GM21381 (cell line): Measurements from ENCODE around the gene MPHOSPH6.
A peak's percentile ranks its signal among the peaks of the same experiment; 100 is the strongest.
"Not testable (repeated sequence)": the region's sequence is repeated elsewhere in the genome, so short reads cannot be mapped to it uniquely, and the experiment has no call there.

Experiments
- ATAC-seq: cut with Tn5 transposase; IDR thresholded peaks from one replicate; pipeline ENCODE4 v1.9.1; 2021; ENCODE audit warnings: mild to moderate bottlenecking, moderate library complexity; ENCODE audit not compliant: unreplicated experiment

The MPHOSPH6 gene, protein sequence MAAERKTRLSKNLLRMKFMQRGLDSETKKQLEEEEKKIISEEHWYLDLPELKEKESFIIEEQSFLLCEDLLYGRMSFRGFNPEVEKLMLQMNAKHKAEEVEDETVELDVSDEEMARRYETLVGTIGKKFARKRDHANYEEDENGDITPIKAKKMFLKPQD

DNA sequence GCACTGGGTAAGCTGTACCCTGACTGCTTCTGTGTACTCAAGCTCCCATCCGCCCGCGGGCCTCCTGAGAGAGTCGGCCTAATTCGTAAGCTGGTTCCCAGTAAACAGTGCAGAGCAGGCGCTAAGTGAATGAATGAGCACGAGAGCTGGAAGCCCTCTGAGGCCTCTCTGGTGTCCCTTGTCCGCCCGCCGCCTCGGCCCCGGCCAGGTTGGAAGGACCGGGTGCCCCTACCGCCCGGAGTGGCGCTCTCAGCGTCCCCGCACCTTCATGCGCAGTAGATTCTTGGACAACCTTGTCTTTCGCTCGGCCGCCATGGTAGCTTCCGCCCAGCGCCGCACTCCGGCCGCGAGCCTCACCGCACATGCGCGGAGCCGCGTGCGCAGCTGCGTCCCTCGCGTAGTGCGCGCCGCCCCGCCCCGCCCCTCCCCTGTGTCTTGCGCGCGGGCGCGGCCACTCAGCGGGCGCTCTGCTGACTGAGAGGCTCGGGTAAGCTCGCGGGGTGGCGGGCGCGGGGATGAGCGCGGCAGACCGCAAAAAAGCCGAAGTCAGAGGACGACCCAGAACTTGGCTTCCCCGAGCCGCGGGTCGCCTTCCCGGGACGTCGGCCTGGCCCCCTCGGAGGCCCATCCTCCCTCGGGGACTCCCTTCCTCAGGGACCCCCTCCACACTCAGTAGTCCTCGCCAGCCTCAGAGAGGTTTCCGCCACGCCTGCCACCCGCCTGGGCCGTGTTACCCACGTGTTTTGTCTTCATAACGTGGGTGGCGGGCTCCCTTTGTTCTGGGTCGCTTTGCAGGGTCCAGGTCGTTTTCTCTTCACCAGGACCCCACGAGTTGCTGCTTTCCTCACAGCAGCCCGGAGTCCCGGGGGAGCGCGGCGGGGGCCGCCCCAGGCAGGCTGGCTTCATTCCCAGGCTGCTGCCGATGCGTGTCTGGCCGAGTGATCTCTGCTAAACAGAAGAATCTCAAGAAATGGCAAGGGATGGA, at the start of gene MPHOSPH6:
TSS of gene MPHOSPH6 (minus strand) at position 364 of the 985 bp plus-strand sequence. CDS start at position 315, 49 bp downstream.
- peak; percentile 97 for ATAC-seq

DNA sequence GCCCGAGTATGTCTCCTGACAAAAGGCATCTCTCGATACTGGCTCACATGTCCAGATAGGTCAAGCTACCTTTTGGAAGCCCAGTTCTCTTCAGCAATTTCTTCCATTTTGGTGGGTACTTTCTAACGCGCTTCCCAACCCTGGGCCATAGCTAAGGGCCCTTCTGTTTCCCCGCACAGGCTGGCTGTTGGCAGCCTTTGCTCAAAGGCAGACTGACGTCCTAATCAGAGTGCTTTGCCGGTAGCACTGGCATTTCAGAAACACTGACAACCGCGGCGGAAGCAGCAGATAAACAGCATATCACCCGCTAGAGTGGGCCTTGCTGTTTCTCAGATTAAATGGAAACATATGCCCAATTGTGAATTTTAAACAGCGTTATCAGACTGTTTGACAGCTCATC, 49.3 kb upstream of the MPHOSPH6 start:
- no peak for ATAC-seq

DNA sequence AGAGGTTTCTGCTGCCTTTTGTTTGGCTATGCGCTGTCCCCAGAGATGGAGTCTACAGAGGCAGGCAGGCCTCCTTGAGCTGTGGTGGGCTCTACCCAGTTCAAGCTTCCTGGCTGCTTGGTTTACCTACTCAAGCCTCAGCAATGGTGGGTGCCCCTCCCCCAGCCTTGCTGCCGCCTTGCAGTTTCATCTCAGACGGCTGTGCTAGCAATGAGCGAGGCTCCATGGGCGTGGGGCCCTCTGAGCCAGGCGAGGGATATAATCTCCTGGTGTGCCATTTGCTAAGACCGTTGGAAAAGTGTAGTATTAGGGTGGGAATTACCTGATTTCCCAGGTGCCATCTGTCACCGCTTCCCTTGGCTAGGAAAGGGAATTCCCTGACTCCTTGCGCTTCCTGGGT, 39.3 kb upstream of the MPHOSPH6 start:
- not testable (repeated sequence) for ATAC-seq

DNA sequence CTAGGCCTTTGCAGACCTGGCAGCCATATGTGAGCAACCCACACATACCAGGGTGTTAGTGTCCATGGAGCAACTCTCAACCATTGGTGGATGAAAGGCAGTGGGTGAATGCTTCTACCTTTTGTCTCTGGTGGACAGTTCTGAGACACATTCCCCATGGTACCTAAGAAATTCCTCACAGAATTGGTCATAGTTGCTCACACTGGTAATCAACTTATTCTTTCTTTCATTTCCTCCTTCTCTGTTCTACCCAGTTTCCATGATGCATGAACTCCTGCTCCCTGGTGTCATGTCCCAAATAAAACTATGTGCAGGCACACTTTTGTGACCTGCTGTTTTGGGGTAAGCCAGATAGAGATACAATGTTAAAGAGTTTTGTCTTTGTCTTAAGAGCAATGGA, 33.2 kb upstream of the MPHOSPH6 start:
- no peak for ATAC-seq

DNA sequence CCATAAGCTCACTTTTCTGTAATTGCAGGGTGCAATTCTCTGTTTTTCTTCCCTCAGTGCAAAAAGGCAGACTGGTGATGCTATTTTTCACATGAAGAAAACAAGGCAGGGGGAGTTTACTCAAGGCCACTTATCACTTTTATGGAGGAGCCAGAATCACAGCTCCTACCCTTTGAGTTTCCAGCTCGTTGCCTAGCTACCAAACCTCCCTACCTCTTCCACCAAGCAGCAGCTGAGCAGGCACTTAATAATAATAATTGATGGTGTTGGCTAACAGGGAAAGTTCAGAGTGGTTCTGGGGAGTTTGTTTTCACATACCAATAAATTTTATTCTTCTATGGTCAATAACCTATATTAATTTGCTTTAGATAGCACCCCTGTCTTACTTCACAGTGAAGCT, 31.9 kb upstream of the MPHOSPH6 start:
- ATAC-seq: no peak

DNA sequence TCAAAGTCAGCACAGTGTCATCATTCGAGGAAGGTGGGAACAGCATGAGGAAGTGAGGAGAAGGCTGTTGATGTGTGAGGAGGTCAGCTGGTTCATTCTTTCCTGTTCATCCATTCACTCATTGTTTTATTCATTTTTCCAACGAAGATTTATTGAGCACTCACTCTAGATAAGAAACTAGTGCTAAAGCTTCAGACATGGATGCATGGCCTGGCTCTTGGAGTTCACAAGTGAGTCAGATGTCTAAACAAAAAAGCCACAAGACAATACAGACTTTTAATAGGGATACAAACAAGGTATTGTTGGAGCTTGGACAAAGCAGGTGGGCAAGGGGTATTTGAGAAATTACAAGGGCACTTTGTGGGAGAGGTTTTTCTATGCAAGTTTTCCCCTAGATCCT, 31.3 kb upstream of the MPHOSPH6 start:
- no peak for ATAC-seq

DNA sequence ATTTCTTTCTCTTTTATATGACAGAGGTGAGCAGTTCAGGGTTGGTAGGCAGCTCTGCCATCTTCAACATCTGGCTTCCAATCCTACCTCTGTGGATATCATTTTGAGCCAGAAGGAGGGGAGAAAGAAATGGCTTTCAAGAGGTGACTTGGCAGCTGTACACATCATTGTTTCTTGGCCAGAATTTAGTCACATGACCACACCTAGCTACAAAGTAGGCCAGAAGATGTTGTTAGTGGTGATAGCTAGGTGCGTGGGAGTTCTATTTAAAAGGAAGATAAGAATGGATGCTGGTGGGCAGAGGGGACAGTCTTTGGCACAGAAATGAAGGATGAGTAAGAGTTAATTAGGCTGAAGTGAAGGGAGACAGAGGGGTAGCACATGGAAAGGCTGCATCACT, 29.2 kb upstream of the MPHOSPH6 start:
- no peak for ATAC-seq

DNA sequence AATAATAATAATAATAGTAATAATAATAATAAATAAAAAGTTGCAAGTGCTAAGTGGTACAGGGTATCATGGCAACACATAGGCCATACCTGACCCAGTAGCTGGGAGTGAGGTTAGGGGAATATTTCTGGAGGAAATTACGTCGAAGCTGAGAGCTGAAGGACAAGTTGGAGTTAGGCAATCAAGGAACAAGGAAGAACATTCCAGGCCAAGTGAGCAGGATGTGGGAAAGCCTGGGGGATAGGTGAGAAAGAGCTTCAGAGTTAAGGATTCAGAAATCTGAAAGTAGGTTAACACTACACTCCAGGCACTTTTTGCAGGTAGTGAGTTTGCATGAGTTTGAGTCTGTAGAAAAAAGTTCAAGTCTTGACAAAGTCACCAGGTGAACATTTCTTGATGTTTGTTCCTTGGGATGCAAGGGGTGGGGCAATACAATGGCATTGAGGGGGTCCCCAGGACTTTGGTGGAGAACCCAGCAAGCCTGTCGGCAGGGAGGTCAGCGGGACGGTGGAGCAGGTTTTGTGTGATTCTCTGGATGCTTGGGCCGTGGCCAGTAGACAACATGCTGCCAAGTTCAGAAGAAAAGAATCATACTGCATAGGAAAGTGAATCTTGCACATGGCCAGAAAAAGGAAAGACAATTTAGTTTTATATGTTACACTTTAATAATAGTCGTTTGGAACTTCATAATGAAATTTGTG, 27.7 kb upstream of the MPHOSPH6 start:
- no peak for ATAC-seq

DNA sequence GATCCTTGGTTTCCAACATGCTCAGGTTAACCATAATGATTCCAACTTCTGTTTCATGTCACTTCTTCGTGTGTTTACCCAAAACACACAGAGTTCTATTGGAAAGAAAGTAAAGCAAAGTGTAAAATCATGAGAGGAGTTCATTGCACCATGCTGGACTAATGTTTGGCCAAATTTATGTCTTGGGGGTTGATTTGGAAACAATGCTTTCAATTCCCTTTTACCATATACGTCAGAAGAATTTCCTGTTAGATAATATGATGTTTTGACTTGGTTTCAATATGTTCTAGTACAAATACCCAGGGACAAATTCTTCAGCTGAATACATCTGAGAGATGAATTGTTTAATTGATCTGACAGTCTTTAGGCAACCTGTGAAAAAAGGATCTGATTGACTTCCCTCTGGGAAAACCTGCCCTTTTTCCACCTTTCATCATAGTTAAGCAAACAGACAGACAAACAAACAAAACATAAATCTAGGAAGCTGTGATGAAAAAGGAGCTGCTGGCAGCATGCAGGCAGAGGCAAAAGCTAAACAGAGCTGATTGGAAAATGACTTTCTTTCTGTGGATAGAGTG, 26.0 kb upstream of the MPHOSPH6 start:
- ATAC-seq: no peak

DNA sequence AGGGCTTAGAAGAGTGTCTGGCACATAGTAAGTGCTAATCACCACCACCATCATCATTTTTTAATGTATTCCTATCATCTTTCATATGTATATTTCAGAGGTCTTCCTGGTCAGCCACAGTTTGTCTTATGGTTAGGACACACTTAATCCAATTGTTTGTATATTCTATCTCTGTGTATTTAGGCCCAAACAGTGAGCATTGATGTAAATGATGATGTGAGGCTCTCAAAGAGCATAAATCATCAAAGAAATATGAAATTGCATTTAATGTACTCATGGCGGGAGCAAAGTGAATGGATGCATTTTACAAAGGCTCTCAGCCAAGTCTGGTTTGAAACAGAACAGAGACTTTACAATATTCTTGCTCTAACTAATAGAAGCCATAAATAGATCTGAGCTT, 24.1 kb upstream of the MPHOSPH6 start:
- ATAC-seq: no peak

DNA sequence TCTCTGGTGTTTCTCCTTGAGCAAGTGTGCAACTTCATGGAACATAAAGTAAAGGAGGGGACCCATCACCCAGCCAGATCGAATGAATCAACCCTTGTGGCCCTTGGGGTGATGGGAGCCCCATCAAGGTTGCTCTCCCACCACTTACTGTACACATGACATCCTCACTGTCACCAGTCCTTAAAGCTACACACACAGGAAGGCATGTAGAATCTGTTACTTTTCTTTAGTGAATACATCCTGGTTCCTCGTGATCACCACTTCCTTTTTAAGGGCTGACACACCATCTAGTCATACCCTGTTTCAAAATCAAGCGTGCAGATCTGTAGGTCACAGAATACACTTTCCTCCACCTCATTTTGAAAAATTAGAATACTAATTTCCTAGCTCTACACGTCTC, 22.6 kb upstream of the MPHOSPH6 start:
- no peak for ATAC-seq

DNA sequence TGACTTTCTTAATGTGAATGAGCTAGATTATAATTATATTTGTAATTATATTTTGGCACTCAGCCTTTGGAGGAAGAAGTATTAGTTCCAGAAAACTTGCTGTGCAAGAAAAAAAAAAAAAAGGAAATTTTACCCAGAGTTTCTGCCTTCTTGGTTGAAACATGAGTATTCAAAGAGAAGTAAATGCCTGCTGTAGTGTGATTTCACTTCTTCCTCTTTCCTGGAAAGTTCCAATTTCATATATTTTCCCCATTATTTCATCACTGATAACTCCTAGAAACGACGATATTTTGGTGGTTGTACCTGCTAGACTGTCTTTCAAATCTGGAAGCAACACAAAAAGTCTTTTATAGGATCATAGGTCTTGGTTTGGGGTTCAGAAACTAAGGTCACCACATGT, 20.4 kb upstream of the MPHOSPH6 start:
- ATAC-seq: no peak

DNA sequence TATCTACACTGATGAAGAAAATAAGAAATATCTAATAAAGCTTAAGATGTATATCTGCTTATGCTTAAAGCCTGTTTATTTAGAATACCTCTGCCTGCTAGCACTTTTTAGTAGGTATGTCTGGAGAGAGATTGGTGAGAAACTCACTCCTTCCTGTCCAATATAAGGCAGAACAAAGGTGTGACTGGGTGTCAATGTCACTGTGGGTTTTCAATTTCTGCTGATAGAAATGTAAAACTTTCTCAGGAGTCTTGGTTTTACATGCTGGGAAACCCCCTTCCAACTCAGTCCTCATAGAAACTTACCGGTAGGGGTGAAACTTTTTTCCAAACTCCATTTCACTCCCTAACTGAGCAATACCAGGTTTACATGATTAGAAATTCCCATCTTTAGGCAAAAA, 17.8 kb upstream of the MPHOSPH6 start:
- ATAC-seq: no peak

DNA sequence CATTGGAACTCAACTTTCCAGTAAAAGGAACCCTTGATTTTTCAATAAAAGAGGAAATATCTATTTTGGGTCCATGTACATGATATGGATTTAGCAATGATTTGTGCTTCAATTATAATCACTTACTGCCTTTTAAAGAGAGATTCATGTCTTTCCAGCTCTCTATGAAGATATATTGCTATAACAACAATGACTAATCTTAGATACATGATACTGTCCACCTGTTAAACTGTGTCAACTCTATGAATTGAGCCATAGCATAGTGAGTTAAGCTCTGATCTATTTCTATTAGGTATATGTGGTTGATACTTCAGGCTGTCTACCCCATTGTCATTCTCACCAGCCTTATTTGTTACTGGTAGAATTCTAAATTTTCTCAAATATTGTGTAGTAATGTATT, 15.0 kb upstream of the MPHOSPH6 start:
- no peak for ATAC-seq

DNA sequence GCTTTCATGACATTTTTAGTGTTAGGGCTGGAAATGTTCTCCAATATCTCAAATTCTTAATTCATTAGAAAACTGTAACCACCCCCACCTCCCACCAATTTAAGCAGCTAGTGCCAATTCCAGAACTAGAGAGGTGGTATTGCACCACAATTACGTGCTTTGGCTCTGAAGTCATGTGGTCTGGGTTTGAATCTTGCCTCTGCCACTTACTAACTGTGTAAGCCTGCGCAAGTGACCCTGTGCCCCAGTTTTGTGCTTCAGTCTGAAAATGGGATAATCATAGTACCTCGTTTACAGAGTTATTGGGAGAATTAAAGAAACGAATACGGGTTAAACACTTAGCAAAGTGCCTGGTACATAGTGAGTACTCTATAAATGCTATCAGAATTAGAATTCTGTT, 14.2 kb upstream of the MPHOSPH6 start:
- ATAC-seq: no peak

DNA sequence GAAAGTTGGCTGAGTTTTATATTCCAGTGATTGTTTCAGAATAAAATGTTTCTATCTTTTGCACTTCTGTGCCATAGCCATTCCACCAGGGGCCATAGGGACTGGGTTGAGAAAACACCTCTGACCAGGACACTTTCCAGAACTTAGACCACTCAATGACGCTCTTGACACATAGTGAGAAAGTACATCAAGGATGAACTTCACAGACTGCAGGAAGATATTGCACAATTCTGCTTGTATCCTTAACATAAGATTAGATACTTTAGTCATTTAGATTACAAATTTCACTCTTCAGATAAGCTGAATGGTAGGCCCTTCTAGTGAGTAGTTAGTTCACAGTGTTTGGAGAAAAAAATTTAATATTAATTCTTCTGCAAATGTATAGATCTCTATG, 13.0 kb upstream of the MPHOSPH6 start:
- ATAC-seq: no peak

DNA sequence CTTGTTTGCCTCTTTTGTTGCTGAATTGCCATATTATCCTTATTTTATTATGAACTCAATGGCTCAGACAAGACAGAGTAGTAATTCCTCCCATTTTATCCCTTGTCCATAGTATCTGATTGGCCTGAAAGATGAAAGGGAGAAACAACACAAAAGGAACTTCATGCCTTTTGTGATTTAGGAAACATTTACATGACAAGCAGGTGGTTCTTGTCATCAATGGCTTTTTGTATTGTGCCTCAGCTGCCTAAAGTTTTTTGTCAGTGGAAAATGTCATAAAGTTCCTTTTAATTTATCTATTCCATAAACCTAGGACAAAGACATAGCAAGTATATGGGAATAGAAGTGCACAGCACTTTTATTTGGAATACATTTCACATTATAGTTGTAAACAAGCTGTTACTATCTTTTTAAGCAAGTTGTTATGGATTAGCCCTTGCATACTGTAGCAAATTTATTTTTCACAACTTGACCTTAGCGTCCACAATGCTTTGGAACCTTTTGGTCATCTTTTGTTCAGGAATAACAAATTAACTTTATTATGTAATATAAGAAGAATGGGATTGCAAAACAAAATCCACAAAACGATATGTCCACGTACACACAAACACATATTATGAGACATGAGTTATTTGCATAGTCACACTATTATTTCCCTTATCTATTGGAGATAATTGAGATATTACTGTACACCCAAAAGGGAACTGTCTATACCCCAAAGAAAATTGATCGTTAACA, 12.4 kb upstream of the MPHOSPH6 start:
- no peak for ATAC-seq

DNA sequence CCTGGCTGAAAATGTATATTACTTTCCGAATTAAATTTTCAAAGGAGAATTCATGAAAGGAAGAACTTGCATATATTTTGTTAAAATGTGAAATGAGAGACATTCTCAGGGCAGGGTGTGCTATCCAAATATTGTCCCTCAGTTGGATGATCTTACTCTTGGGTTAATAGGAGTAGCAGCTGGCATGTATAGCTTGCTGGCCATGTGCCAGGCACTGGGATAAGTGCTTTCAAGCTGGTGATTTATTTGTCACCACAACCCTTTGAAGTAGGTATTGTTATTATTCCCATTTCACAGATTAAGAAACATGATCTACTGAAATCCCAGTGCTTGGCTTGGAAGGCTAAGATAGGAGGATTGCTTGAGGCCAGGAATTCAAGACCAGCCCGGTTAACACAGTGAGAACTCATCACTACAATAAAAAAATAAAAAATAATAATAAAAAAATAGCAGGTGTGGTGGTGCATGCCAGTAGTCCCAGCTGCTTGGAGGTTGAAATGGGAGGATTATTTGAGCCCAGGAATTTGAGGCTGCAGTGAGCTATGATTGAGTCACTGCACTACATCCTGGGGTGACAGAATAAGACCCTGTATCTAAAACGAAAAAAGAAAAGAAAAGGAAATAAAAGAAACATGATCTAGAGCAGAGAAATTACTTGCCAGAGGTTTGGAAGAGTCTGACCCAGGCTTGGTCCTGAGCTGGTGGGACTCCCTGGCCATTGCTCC, 11.6 kb upstream of the MPHOSPH6 start:
- ATAC-seq: no peak

DNA sequence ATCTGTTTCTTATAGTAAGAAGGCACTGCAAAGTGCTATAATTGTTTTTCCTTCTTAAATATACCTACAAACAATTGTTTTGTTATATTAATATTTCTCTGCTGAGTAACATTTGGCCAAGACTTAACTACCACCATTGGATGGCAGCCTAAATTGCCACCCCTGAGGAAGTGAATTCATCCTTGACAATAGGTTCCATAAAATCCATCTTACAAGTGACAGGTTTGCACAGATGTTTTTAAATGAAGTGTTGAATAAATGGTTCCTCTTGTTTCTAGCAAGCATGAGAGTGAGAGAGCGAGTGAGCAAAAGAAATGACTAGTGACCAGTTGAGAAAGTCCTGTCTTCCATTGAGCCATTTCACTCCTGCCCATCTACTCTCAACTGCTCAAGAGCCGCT, 8.3 kb upstream of the MPHOSPH6 start:
- ATAC-seq: no peak

DNA sequence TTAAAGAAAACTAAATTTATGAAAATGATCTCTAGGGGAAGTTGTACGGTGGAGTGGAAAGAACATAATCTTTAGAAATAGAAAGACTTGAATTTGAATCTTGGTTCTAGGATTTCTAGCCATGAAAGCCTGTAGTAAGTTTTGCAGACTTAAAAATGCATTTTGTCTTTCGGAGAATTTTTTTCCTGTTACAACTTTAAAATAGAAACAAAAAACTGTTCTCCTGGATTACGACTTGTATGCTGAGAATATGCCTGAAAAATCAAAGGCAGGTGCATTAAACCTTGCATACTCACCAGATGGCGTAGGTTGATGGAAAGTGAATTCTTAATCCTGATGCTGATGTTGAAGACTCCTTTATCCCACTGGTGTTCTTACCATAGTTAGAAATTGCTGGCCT, 7.5 kb upstream of the MPHOSPH6 start:
- no peak for ATAC-seq
